Activated CD8-positive, alpha-beta memory T cell treated with anti-CD3 and anti-CD28 coated beads, Interleukin-2, amount 50 U/mL, for 1 hour (primary cell): Measurements from ENCODE around the gene DBNDD2.

ENCODE experiments used
- DNase-seq: peaks from one replicate; pipeline ENCODE4 v3.0.0-alpha.2; 2020; ENCODE audit errors: extremely low read depth

Gene DBNDD2

GRCh38 chr20:45415822-45416637 lies 7.9 kb downstream of the DBNDD2 start, which contains the start of gene PIGT:
PIGT (plus strand) TSS chr20:45416141; CDS start chr20:45416157, 16 bp downstream.
- DNase-seq: peak; percentile 79

DNA sequence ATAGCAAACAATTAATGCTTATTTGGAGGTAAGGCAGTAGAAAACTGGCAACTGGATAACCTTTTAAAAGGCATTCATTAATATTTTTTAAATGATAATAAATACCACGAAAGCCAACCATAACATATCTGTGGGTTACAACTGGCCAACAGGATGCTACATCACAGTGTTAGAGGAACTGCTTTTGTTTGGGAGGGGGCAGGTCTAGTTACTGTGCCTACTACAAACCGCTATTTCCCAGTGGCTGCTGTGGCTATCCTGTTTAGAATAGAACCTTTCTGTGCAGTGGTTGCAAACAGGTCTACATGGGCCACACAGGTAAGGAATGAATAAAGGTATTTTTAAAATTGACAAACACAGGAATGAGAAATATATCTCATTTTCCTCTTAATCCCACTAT lies 8.8 kb downstream of the DBNDD2 start:
- DNase-seq: no peak

DNA sequence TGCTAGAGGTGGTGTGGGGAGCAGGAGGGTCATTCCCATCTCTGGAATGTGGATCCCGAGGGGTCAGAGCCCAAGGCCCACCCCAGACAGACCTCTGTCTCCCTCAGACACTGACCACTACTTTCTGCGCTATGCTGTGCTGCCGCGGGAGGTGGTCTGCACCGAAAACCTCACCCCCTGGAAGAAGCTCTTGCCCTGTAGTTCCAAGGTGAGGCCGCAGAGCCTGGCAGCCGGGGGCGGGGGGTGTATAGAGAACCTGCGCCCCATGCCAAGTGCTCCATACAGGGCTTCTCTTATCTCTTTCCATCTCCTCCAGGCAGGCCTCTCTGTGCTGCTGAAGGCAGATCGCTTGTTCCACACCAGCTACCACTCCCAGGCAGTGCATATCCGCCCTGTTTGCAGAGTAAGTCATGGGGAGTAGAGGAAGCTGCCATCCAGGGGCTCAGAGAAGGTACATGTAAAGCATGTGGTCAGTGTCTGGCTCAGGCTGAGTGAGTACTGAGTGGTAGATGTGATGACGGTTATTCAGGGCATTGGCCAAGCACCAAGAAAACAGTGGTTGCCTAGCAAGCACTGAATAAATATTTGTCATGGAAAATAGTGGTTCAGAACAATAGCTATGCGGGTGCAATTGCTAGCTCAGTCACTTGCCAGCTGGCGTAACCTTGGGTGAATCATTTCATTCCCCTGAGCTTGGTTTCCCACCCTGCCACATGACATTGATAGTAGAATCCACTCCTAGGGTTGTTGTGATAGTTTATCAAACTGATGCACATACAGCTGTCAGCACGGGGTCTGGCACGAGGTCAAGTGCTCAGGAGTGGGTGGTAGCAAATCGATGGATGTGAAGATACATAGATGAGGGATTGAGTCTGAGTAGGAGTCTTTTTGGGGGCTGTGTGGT lies 11.4 kb downstream of the DBNDD2 start:
- no peak for DNase-seq

- DNase-seq: no peak
Measured at GRCh38 chr20:45420125-45420524, 12.0 kb downstream of the DBNDD2 start.

GRCh38 chr20:45423700-45424099 lies 15.6 kb downstream of the DBNDD2 start:
- DNase-seq: no peak

DNA sequence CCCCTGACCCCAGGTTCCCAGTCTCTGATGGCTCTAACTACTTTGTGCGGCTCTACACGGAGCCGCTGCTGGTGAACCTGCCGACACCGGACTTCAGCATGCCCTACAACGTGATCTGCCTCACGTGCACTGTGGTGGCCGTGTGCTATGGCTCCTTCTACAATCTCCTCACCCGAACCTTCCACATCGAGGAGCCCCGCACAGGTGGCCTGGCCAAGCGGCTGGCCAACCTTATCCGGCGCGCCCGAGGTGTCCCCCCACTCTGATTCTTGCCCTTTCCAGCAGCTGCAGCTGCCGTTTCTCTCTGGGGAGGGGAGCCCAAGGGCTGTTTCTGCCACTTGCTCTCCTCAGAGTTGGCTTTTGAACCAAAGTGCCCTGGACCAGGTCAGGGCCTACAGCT lies 17.5 kb downstream of the DBNDD2 start:
- DNase-seq: no peak

DNA sequence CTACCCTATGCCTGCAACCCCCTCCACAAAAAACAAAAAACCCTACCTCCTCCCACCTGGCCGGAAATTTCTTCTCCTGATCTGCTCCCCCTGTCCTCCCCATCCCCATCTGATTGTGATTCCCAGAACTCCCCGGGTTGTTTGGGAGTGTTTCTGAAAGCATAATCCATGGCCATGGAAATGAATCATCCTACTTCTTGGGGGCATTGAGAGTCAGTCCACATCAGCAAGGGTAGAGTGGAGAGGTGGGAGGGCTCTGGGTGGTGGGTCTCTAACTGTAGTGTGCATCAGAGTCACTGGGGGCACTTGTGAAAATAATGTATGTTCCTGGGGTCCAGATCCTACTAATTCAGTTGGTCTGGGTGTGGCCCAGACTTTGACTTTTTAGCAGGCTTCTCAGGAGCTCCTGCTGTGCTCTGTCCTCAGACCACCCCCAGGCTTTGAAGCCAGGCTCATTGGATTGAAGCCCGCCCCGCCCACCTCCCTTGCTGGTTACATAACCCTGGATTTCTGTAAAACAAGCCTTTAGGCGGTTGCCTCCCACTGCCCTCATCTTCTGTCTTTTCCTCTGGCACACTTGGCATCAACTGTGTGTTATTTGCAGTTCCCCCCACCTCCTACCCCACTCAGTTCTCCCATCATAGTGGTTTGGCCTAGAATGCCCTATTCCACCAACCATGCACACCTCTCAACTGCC lies 18.4 kb downstream of the DBNDD2 start:
- no peak for DNase-seq

GRCh38 chr20:45427236-45428149 lies 19.4 kb downstream of the DBNDD2 start:
- no peak for DNase-seq

- no peak for DNase-seq
Measured at GRCh38 chr20:45429618-45430017, 21.5 kb downstream of the DBNDD2 start.

GRCh38 chr20:45432294-45432693 lies 24.2 kb downstream of the DBNDD2 start:
- DNase-seq: no peak

DNA sequence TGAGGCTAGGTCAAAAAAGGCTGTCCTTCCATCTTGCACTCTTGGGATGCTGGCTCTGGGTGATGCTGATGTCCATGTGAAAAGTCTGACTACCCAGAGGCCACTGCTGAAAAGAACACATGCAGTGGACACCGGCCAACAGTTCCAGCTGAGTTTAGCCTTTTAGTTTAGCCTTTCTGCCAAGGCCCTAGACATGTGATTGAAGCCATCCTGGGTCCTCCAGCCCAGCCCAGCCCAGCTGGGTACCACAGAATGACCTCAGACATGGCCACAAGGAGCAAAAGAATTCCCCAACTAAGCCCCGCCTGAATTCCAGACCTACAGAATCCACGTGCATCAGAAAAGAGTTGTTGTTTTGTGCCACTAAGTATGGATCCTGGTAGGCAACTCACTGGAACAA lies 25.2 kb downstream of the DBNDD2 start:
- no peak for DNase-seq

GRCh38 chr20:45433976-45434375 lies 25.9 kb downstream of the DBNDD2 start:
- no peak for DNase-seq

DNA sequence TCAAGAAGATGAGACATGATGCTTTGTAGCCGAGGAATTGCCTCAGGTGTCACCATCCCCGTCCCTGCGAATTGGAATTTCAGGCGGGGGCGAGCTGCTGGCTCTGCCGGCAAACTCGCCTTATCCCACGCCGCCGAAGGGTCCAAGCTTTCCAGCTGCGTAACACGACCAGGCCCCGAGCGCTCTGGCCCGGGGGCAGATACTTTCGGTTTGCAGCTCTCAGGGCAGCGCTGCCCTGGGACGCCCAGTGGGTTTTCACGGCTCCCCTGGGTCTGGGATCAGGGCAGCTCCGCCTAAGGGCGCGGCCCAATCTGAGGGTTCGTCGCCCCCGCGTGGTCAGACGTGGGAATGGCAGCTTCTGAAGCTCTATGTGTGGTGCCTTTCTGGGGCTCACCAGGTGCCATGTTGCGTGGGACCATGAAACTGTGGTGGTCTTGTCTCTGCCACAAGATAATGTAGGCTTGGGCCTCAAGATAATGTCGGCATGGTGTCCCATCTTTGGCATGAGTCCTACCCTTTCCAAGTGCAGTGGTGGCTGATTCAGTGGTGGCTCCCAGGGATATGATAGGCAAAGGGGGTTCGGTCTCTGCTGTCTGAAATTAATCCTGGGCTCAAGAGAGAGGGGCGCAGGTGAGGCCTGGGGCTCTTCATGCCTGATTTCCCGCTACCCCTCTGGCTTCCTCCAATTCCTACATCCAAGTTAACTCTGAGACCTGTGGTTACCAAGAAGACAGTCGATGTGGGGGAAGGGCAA lies 28.8 kb downstream of the DBNDD2 start:
- peak; percentile 57 for DNase-seq

DNA sequence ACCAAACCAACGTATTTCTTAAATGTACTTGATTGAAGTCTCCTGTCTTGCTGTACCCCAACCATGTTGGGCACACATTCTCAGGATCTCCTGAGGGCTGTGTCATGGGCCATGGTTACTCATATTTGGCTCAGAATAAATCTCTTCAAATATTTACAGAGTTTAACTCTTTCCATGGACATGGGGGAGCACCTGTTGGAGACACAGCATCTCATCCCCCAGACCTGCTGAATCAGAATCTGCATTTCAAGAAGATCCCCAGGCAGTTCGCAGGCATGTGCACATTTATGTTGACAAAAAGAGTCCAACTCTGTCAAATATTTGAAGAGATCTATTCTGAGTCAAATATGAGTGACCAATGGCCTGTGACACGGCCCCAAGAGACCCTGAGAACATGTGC lies 32.3 kb downstream of the DBNDD2 start:
- DNase-seq: no peak

DNA sequence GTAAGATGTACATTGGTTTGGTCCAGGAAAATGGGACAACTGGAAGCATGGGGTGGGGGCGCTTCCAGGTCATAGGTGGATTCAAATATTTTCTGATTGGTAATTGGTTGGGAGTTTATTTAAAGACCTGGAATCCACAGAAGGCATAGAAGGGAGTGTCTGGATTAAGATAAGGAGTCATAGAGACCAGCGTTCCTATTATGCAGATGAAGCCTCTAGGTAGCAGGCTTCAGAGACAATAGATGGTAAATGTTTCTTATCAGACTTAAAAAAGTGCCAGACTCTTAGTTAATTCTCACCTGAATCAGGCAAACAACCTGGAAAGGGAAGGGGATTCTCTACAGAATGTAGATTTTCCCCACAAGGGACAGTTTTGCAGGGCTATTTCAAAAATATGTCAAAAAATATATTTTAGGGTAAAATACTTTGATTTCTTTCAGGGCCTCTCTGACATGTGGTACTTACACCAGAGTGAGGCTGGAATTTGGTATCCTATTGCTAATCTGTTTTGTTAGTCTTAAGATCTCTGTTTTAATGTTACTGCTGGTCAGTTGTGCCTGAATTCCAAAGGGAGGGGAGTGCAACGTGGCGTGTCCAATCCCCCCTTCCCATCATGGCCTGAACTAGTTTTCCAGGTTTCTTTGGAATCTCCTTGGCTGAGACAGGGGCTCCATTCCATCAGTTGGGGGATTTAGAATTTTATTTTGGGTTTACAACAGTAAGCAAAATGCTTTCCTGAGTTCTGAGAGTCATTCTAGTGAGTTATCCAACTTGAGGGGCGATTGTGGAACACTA lies 33.0 kb downstream of the DBNDD2 start:
- DNase-seq: no peak

DNA sequence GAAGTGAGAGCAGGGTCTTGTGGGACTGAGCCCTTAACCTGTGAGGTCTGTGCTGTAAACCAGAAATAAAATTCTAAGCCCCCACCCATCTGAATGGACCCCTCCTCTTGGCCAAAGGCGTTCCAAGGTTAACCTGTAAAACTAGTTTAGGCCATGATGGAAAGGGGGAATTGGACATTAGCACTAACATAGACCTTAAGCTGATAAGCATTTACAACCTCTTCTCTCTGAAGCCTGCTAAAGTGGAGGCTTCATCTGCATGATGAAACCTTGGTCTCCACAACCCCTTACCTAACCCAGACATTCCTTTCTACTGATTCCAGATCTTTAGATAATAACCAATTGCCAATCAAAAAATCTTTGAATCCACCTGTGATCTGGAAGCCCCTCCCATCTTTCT lies 33.7 kb downstream of the DBNDD2 start:
- DNase-seq: no peak

- DNase-seq: no peak
Measured at GRCh38 chr20:45444050-45444449, 36.0 kb downstream of the DBNDD2 start.

- no peak for DNase-seq
Measured at GRCh38 chr20:45445805-45446562, 37.9 kb downstream of the DBNDD2 start.

DNA sequence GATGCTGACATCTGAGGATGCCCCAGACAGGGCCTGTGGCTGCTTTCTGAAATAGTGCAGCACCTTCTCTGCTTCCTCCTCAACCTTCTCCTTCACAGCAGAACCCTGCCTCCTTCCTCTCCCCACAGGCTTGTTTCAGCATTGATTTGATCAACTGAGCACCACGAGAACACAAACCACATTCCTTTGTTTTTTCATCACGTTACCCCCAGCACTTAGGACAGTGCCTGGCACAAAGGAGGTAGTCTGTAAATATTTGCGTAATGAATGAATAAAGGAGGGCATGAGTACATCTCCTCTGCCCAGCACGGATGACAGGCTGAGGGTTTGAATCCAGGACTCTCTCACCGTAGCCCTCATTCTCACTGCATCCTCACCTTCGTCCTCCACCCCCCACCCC lies 40.2 kb downstream of the DBNDD2 start:
- DNase-seq: no peak
